Endothelial cell of umbilical vein (primary cell): Measurements from ENCODE around the gene SMARCA4.

ENCODE experiments used
- EZH2 ChIP-seq: IDR thresholded peaks from 2 replicates; pipeline ENCODE4 v1.6.1; 2012; ENCODE audit warnings: borderline replicate concordance, low read depth, mild to moderate bottlenecking, moderate library complexity, low read length, inconsistent platforms; ENCODE audit not compliant: severe bottlenecking
- GATA2 ChIP-seq: IDR thresholded peaks from 2 replicates; pipeline ENCODE4 v1.7.0; 2011; ENCODE audit warnings: low read depth, mild to moderate bottlenecking, moderate library complexity, mixed read lengths, low read length; ENCODE audit not compliant: insufficient read length, insufficient read depth
- JUN ChIP-seq: IDR thresholded peaks from 2 replicates; pipeline ENCODE4 v1.6.1; 2011; ENCODE audit warnings: borderline replicate concordance, low read depth; ENCODE audit not compliant: insufficient read length, insufficient read depth
- POLR2A ChIP-seq: IDR thresholded peaks from 2 replicates; pipeline ENCODE4 v1.6.1; 2012; ENCODE audit warnings: low read depth, mild to moderate bottlenecking, control low read depth, low read length
- POLR2AphosphoS5 ChIP-seq: IDR thresholded peaks from 2 replicates; pipeline ENCODE4 v1.6.1; 2012; ENCODE audit warnings: low read depth, mild to moderate bottlenecking, control low read depth, low read length, moderate library complexity; ENCODE audit not compliant: insufficient read depth
- TF ChIP-seq, protein P1 (sequence below), 2 donors: IDR thresholded peaks; 1 replicate in 1 of 2; 2 replicates in 1 of 2; pipeline ENCODE4 v1.5.1; 2011; ENCODE audit warnings: low read length in 2 of 2, mild to moderate bottlenecking in 2 of 2, moderate library complexity in 2 of 2, control low read depth in 1 of 2, inconsistent platforms in 1 of 2, low read depth in 1 of 2; ENCODE audit not compliant: insufficient read depth in 1 of 2; ENCODE audit errors: extremely low read depth in 1 of 2
- TF ChIP-seq, protein P2 (sequence below): IDR thresholded peaks from 2 replicates; pipeline ENCODE4 v1.6.1; 2011; ENCODE audit not compliant: insufficient read depth, insufficient read length

DNA sequence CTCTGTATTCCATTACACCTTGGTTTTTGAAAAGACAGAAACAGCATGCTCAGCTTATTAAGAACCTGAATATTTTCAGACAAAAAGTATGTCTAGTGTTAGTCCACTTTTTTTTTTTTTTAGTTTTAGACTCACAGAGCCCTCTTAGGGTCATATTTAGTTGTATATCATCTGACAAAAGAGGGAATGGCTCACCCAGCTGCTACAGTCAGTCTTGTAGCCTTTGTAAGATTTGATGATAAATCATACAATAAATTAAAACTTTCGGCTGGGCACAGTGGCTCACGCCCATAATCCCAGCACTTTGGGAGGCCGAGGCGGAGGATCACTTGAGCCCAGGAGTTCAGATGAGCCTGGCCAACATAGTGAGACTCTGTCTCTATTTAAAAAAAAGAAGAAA lies 84.7 kb downstream of the SMARCA4 start:
- TF ChIP-seq, protein P1, sequence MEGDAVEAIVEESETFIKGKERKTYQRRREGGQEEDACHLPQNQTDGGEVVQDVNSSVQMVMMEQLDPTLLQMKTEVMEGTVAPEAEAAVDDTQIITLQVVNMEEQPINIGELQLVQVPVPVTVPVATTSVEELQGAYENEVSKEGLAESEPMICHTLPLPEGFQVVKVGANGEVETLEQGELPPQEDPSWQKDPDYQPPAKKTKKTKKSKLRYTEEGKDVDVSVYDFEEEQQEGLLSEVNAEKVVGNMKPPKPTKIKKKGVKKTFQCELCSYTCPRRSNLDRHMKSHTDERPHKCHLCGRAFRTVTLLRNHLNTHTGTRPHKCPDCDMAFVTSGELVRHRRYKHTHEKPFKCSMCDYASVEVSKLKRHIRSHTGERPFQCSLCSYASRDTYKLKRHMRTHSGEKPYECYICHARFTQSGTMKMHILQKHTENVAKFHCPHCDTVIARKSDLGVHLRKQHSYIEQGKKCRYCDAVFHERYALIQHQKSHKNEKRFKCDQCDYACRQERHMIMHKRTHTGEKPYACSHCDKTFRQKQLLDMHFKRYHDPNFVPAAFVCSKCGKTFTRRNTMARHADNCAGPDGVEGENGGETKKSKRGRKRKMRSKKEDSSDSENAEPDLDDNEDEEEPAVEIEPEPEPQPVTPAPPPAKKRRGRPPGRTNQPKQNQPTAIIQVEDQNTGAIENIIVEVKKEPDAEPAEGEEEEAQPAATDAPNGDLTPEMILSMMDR (IDR thresholded peaks at IDR 0.05; ENCODE audit: extremely low read depth in 1 of 2, insufficient read depth in 1 of 2, low read depth in 1 of 2, low read length in 2 of 2), result no peak
- TF ChIP-seq POLR2A, result no peak
- TF ChIP-seq GATA2, result no peak
- TF ChIP-seq POLR2AphosphoS5, result no peak
- TF ChIP-seq, protein P2, sequence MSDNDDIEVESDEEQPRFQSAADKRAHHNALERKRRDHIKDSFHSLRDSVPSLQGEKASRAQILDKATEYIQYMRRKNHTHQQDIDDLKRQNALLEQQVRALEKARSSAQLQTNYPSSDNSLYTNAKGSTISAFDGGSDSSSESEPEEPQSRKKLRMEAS, result no peak
- no peak for TF ChIP-seq EZH2
- TF ChIP-seq JUN, result no peak
